OCI-LY1 (cell line): Measurements from ENCODE around the gene CHTF18.

Source experiments
- H2AFZ ChIP-seq: fragments of 200-600 bp; sonication (generic), shearing (Covaris generic); 2 replicates; pipeline ENCODE4 v1.6.0; 2014; ENCODE audit warnings: antibody characterized with exemption, mild to moderate bottlenecking, low read length
- H3F3A ChIP-seq: fragments of 200-600 bp; sonication (generic), shearing (Covaris generic); 2 replicates; pipeline ENCODE4 v1.6.0; 2014; ENCODE audit warnings: mild to moderate bottlenecking, antibody characterized with exemption, low read length, moderate library complexity; ENCODE audit not compliant: insufficient read depth
- H3K27ac ChIP-seq: fragments of 200-600 bp; sonication (generic); 2 replicates; pipeline ENCODE4 v1.5.1; 2014; ENCODE audit warnings: low read length, mixed run types, mild to moderate bottlenecking, low read depth; ENCODE audit not compliant: poor library complexity, severe bottlenecking
- H3K27me3 ChIP-seq: fragments of 200-600 bp; sonication (generic); 2 replicates; pipeline ENCODE4 v1.6.0; 2014; ENCODE audit warnings: antibody characterized with exemption, mild to moderate bottlenecking, low read length, moderate library complexity; ENCODE audit not compliant: insufficient read depth
- H3K36me3 ChIP-seq: fragments of 200-600 bp; sonication (generic); 2 replicates; pipeline ENCODE4 v1.6.1; 2014; ENCODE audit warnings: mild to moderate bottlenecking, antibody characterized with exemption, low read length, moderate library complexity, mixed read lengths; ENCODE audit not compliant: insufficient read depth
- H3K4me1 ChIP-seq: fragments of 200-600 bp; sonication (generic); 2 replicates; pipeline ENCODE4 v1.5.1; 2014; ENCODE audit warnings: mild to moderate bottlenecking, low read length, moderate library complexity; ENCODE audit not compliant: insufficient read depth, severe bottlenecking
- H3K4me2 ChIP-seq: fragments of 200-600 bp; sonication (generic), shearing (Covaris generic); 2 replicates; pipeline ENCODE4 v1.6.1; 2014; ENCODE audit warnings: low read length
- H3K4me3 ChIP-seq: fragments of 200-600 bp; sonication (generic); 2 replicates; pipeline ENCODE4 v1.5.1; 2014; ENCODE audit warnings: low read length, low read depth, mild to moderate bottlenecking, mixed read lengths; ENCODE audit not compliant: poor library complexity, severe bottlenecking
- H3K79me2 ChIP-seq: fragments of 200-600 bp; shearing (Covaris generic); 2 replicates; pipeline ENCODE4 v1.6.1; 2016; ENCODE audit warnings: mixed run types, low read length, mixed read lengths; ENCODE audit not compliant: insufficient read depth
- H3K9ac ChIP-seq: fragments of 200-600 bp; sonication (generic), shearing (Covaris generic); 2 replicates; pipeline ENCODE4 v1.6.1; 2014; ENCODE audit warnings: mild to moderate bottlenecking, low read length, mixed read lengths
- H3K9me2 ChIP-seq: fragments of 200-600 bp; sonication (generic), shearing (Covaris generic); 2 replicates; pipeline ENCODE4 v1.6.1; 2014; ENCODE audit warnings: low read depth, mild to moderate bottlenecking, low read length, mixed read lengths
- H3K9me3 ChIP-seq: fragments of 200-600 bp; shearing (Covaris generic); 2 replicates; pipeline ENCODE4 v1.6.1; 2014; ENCODE audit warnings: low read length, mixed read lengths
- H4K20me1 ChIP-seq: fragments of 200-600 bp; sonication (generic), shearing (Covaris generic); 2 replicates; pipeline ENCODE4 v1.6.0; 2016; ENCODE audit warnings: mild to moderate bottlenecking, low read length; ENCODE audit not compliant: insufficient read depth
- CTCF ChIP-seq: fragments of 200-600 bp; sonication (generic), shearing (Covaris generic); IDR thresholded peaks from 2 replicates; pipeline ENCODE4 v1.5.1; 2017; ENCODE audit warnings: mild to moderate bottlenecking, antibody characterized with exemption, low read length, moderate library complexity, mixed read lengths
- EZH2 ChIP-seq: fragments of 200-600 bp; sonication (generic), shearing (Covaris generic); IDR thresholded peaks from 2 replicates; pipeline ENCODE4 v1.8.0; 2017; ENCODE audit warnings: borderline replicate concordance, mixed run types, mild to moderate bottlenecking, antibody characterized with exemption, low read length, moderate library complexity, mixed read lengths

CHTF18 gene

GRCh38 chr16:760545-761343, 27.7 kb upstream of the CHTF18 start, which contains the start of gene MSLN:
TSS of gene MSLN (plus strand) at chr16:760734. CDS start at chr16:762681, 1,947 bp downstream.
- peaks cover 6% of the 10 kb centered on the region; the same call in 1 of the 2 replicates for H3K27me3 ChIP-seq
- no peak within 1 kb of the TSS for H3K4me2 ChIP-seq
- no peak within 1 kb of the TSS for H3K4me3 ChIP-seq
- no peaks in the 10 kb centered on the region for H4K20me1 ChIP-seq
- TF ChIP-seq EZH2 (no peak), CTCF (no peak)
- H3K36me3 ChIP-seq, result no peaks in the 10 kb centered on the region; the same call in 1 of the 2 replicates
- no peaks in the 10 kb centered on the region for H3K9me2 ChIP-seq
- no peaks in the 10 kb centered on the region for H3K9me3 ChIP-seq
- H3K9ac ChIP-seq, result no peak within 1 kb of the TSS
- H3K27ac ChIP-seq, result no peak within 1 kb of the TSS
- no peaks in the 10 kb centered on the region for H3F3A ChIP-seq
- H3K4me1 ChIP-seq, result no peaks in the 10 kb centered on the region
- no peak within 1 kb of the TSS for H2AFZ ChIP-seq
- no peaks in the 10 kb centered on the region for H3K79me2 ChIP-seq

GRCh38 chr16:761625-762513, 26.6 kb upstream of the CHTF18 start:
- no peak for TF ChIP-seq EZH2
- no peak for TF ChIP-seq CTCF
- Histone ChIP-seq H3K27ac (no peak overlapping the region), H3K9ac (no peak overlapping the region), H3K27me3 (no peaks in the 10 kb centered on the region), H3K4me1 (no peaks in the 10 kb centered on the region), H3K36me3 (no peaks in the 10 kb centered on the region), H3K79me2 (no peaks in the 10 kb centered on the region), H4K20me1 (no peaks in the 10 kb centered on the region), H3K9me2 (no peaks in the 10 kb centered on the region), H3K9me3 (no peaks in the 10 kb centered on the region), H3F3A (no peaks in the 10 kb centered on the region), H3K4me2 (no peak overlapping the region), H2AFZ (no peak overlapping the region), H3K4me3 (no peak overlapping the region)

GRCh38 chr16:762595-763268, 25.7 kb upstream of the CHTF18 start:
- no peaks in the 10 kb centered on the region for H3K27me3 ChIP-seq
- H3K27ac ChIP-seq, result no peak overlapping the region
- no peaks in the 10 kb centered on the region for H3K36me3 ChIP-seq
- H2AFZ ChIP-seq, result no peak overlapping the region
- H3K4me1 ChIP-seq, result no peaks in the 10 kb centered on the region
- H3K9ac ChIP-seq, result no peak overlapping the region
- no peaks in the 10 kb centered on the region for H4K20me1 ChIP-seq
- no peak overlapping the region for H3K4me3 ChIP-seq
- no peak for TF ChIP-seq EZH2
- no peak for TF ChIP-seq CTCF
- H3K9me2 ChIP-seq, result no peaks in the 10 kb centered on the region
- H3K4me2 ChIP-seq, result no peak overlapping the region
- no peaks in the 10 kb centered on the region for H3F3A ChIP-seq
- H3K79me2 ChIP-seq, result no peaks in the 10 kb centered on the region
- no peaks in the 10 kb centered on the region for H3K9me3 ChIP-seq
